B cell (primary cell): ENCODE data around the gene DPM1.

Source experiments
- EZH2 ChIP-seq: IDR thresholded peaks from 2 replicates; pipeline ENCODE4 v1.6.1; 2012; ENCODE audit warnings: borderline replicate concordance, low read depth, mild to moderate bottlenecking, moderate library complexity, low read length; ENCODE audit not compliant: insufficient read depth, poor library complexity, severe bottlenecking
- TF ChIP-seq, protein P1 (sequence below): fragments of 200-600 bp; IDR thresholded peaks from one replicate; pipeline ENCODE4 v1.8.0; 2022; ENCODE audit warnings: antibody characterized with exemption, mild to moderate bottlenecking

DNA sequence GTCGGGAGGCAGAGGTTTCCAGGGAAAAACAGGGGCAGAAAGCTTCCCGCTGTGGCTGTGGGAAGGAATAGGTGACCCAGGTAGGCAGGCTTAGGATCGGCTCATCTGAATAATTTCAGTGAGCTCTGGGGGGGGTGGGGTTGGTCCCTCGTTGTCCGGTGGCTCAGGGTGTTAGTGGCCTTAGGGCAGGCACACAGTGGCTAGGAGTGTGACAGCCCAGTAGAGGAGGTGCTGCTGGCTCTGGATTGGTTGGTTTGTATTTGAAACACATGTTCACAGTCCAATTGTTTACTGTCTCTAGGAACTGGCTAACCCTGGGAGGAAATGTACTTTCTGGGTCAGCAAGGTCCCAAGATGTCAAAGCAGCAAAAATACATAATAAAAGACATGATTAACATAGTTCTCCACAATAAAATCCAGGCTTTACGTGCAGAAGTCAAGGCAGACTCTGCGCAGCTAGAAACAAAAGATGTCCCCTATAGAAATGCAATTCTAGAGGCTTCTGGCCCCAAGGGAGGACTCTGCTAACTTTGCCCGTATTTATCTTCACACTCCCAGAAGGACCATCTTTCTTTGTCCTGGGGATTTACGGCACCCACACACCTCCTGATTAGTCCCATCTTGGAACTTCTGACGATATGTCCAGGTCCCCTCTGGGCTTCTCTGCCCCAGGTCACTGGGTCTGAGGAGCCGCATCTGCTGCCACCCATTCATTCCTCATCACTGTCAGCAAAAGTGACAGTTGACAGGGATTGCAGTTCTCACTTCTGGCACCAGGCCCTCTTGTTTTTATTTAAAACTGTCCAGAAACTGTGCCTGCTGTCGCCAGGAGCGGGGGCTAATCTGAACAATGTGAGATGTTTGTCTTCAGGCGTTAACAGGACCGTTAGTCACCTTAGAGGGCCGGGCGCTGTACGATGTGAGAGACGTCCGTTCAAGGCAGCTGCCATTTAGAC is 19.0 kb upstream of the DPM1 start:
- TF ChIP-seq, protein P1, sequence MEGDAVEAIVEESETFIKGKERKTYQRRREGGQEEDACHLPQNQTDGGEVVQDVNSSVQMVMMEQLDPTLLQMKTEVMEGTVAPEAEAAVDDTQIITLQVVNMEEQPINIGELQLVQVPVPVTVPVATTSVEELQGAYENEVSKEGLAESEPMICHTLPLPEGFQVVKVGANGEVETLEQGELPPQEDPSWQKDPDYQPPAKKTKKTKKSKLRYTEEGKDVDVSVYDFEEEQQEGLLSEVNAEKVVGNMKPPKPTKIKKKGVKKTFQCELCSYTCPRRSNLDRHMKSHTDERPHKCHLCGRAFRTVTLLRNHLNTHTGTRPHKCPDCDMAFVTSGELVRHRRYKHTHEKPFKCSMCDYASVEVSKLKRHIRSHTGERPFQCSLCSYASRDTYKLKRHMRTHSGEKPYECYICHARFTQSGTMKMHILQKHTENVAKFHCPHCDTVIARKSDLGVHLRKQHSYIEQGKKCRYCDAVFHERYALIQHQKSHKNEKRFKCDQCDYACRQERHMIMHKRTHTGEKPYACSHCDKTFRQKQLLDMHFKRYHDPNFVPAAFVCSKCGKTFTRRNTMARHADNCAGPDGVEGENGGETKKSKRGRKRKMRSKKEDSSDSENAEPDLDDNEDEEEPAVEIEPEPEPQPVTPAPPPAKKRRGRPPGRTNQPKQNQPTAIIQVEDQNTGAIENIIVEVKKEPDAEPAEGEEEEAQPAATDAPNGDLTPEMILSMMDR: no peak
- no peak for TF ChIP-seq EZH2
